Measurements from ENCODE around the gene ENKD1.
A peak's percentile ranks its signal among the peaks of the same experiment; 100 is the strongest.

Gene ENKD1, protein sequence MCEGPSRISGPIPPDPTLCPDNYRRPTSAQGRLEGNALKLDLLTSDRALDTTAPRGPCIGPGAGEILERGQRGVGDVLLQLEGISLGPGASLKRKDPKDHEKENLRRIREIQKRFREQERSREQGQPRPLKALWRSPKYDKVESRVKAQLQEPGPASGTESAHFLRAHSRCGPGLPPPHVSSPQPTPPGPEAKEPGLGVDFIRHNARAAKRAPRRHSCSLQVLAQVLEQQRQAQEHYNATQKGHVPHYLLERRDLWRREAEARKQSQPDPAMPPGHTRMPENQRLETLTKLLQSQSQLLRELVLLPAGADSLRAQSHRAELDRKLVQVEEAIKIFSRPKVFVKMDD

DNA sequence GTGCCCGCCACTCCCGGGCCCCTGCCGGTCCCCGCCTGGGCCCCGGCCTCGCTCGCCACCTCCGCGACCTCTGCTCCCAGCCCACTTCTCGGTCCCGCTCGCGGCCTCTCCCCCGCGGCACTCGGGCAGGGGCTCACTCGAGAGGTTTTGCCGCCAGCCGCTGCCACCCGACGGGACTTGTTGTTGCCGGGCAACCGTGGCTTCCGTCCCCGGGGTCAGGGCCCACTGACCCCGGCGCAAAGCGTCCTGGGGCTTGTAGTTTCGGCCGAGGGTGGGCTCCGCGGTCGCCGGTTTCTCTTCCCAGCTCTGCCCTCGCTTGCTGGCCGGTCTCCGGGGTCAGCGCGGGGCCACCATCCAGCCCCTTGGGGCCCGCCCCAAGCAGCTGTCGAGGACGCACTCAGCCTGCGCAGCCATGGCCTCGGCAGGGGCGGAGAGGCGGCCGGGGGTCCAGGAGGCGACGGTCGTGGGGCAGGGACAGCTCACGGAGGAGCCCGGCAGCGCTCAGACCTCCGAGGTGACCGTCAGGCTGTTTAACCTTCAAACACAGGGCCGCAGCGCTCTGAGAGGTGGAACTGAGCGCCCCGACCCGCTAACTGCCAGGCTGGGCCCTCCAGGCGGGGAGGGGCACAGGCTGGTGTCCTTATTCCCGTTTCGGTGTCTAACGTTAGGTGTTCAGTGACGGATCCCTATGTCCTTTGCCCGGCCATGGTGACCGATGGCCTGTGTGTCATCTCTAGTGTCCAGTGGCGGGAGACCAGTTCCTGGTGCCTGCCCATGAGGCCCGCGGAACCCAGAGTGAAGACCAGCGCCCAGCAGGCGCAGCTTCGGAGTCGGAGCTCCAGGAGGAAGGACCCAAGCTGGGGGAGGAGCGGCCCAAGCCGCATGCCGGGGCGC is at the start of gene ENKD1, which contains the start of gene C16orf86:
TSS of gene ENKD1 (minus strand) at position 192 of the 894 bp plus-strand sequence. CDS start 308 bp downstream, outside the sequence.
TSS of gene C16orf86 (plus strand) at position 256 of the 894 bp plus-strand sequence. CDS start at position 413, 157 bp downstream.
- H3K9ac ChIP-seq = peak within 1 kb of the TSS; percentile 87 to 98 (median 91)
- peak within 1 kb of the TSS; percentile 86 to 98 (median 94) for H3K27ac ChIP-seq

DNA sequence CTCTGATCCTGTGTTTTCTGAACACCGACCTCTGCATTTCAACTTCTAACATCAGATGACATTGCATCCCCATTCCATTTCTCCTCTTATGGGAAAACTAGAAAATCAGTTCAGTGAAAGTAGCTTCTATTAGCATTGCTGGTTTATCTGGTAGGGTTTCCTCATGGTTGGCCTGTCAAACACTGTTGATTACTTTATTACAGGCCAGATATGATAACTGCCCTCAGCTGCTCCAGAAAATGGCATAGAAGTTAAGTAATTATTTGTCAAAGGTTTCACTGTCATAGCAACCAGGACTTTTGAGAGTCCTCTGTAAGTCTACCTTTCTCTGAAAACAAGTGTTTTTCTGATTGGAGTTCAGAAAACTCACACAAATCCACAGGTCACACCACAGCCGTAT is 49.5 kb upstream of the ENKD1 start:
- peak overlapping the region in 3 of 11 experiments; percentile 1 to 86 (median 5); a peak in 4 of 22 replicates for H3K4me2 ChIP-seq
- peaks cover 6 to 42% (median 18%) of the 10 kb centered on the region in 11 experiments; a peak in 18 of 22 replicates for H3K36me3 ChIP-seq
- peaks cover 0 to 64% (median 30%) of the 10 kb centered on the region in 11 experiments; a peak in 16 of 22 replicates for H4K20me1 ChIP-seq
- no peak overlapping the region for H3K9ac ChIP-seq
- no peak overlapping the region for H3K4me3 ChIP-seq
- H3K9me3 ChIP-seq (replicated peaks in 1 of 11) = no peaks in the 10 kb centered on the region
- H3K27me3 ChIP-seq = no peaks in the 10 kb centered on the region
- H3K27ac ChIP-seq = no peak overlapping the region
- H3K4me1 ChIP-seq = peaks cover 42 to 62% (median 48%) of the 10 kb centered on the region in 10 experiments
- no peak for TF ChIP-seq Cebpa-rat (IDR thresholded peaks at IDR 0.05)

More for the DNA sequence above, at the start of gene ENKD1, which contains the start of gene C16orf86:
- peaks cover 0 to 23% (median 8%) of the 10 kb centered on the region in 11 experiments; a peak in 10 of 22 replicates for H4K20me1 ChIP-seq
- no peaks in the 10 kb centered on the region for H3K9me3 ChIP-seq (replicated peaks in 1 of 11)
- H3K4me2 ChIP-seq = peak within 1 kb of the TSS; percentile 88 to 99 (median 95)
- peaks cover 6 to 22% (median 14%) of the 10 kb centered on the region in 11 experiments; a peak in 13 of 22 replicates for H3K36me3 ChIP-seq
- no peak for TF ChIP-seq Cebpa-rat (IDR thresholded peaks at IDR 0.05)
- H3K27me3 ChIP-seq = no peaks in the 10 kb centered on the region
- H3K4me3 ChIP-seq = peak within 1 kb of the TSS; percentile 66 to 82 (median 76)
- peaks cover 38 to 63% (median 46%) of the 10 kb centered on the region in 10 experiments for H3K4me1 ChIP-seq

DNA sequence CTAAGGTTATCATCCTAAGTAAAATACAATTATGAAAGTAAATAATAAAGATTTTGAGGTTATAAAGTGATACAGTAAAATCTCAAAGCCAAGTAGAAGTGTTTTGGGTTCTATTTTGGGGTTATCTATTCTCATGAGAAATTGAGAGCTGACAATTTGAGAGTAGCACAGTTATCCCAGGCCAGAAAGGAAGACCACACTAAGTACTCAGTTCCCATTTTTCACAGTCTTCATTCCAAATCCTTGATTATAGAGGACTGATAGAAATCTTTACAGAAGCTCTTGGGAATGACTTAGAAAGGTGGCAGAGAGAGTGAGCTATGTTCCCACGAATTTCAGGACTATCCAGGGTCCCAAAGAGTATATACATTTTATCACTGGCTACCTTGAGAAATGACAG is 48.0 kb upstream of the ENKD1 start:
- H3K9me3 ChIP-seq (replicated peaks in 1 of 11) = no peaks in the 10 kb centered on the region
- peaks cover 29 to 50% (median 34%) of the 10 kb centered on the region in 10 experiments for H3K4me1 ChIP-seq
- H3K4me2 ChIP-seq = peak overlapping the region in 10 of 11 experiments; percentile 20 to 54 (median 42); a peak in 16 of 22 replicates
- peaks cover 0 to 80% (median 41%) of the 10 kb centered on the region in 11 experiments; a peak in 17 of 22 replicates for H4K20me1 ChIP-seq
- 0 out of 22 replicates have a peak overlapping the region, but pooled peaks of 1 of the 11 experiments have one; percentile 3 for H3K9ac ChIP-seq
- no peak for TF ChIP-seq Cebpa-rat (IDR thresholded peaks at IDR 0.05)
- no peak overlapping the region for H3K4me3 ChIP-seq
- H3K27me3 ChIP-seq = no peaks in the 10 kb centered on the region
- H3K27ac ChIP-seq = no peak overlapping the region
- H3K36me3 ChIP-seq = peaks cover 6 to 51% (median 20%) of the 10 kb centered on the region in 11 experiments; a peak in 18 of 22 replicates

DNA sequence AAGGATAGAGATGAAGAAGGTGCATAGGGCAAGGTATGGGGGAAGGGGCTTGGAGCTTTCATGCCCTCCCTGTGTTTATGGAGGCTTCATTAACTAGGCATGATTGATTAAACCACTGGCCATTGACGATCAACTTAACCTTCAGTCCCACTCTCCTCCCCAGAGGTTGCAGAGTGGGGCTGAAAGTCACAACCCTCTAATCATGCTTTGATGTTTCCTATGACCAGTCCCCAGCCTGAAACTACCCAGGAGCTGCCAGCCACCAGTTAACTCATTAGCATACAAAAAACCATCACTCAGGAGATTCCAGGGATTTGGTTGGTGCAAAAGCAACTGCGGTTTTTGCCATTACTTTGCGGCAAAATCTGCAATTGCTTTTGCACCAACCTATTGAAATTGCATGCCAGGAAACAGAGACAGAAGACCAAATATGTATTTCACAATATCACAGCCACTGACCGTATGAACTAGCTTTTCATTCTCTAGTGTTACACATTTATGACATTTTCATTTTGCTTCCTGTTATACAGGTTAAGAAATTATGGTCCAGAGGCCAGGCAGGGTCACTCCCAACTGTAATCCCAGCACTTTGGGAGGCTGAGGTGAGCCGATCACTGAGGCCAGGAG is 47.2 kb upstream of the ENKD1 start:
- Histone ChIP-seq H3K4me2 (peak overlapping the region in 9 of 11 experiments; percentile 21 to 54 (median 43); a peak in 9 of 22 replicates), H4K20me1 (peaks cover 0 to 87% (median 46%) of the 10 kb centered on the region in 11 experiments; a peak in 17 of 22 replicates), H3K36me3 (peaks cover 6 to 57% (median 21%) of the 10 kb centered on the region in 11 experiments; a peak in 19 of 22 replicates), H3K9ac (no peak overlapping the region), H3K4me3 (no peak overlapping the region), H3K9me3 (replicated peaks in 1 of 11) (no peaks in the 10 kb centered on the region), H3K27me3 (no peaks in the 10 kb centered on the region), H3K4me1 (peaks cover 29 to 49% (median 34%) of the 10 kb centered on the region in 10 experiments), H3K27ac (no peak overlapping the region)
- peak in 1 of 11 experiments; percentile 56; a peak in 1 of 22 replicates for TF ChIP-seq Cebpa-rat (IDR thresholded peaks at IDR 0.05)

DNA sequence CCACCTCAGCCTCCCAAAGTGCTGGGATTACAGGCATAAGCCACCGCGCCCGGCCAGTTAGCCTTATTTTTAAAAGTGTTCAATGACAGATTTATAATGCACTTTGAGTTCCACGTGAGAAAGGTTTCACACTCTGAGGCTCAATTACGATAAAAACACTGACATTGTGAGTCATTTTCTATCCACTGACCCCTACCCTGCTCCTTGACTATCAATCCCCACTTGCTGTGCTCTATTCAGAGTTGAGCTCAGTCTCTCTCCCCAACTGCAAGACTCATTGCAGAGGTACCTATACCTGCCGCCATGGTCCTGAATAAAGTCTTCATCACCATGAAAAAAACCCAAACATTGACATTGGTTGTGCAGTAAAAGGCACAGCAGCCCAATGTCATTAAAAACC is 44.1 kb upstream of the ENKD1 start:
- H3K27me3 ChIP-seq = no peaks in the 10 kb centered on the region
- H3K9me3 ChIP-seq (replicated peaks in 1 of 11) = peaks cover 0 to 4% (median 0%) of the 10 kb centered on the region in 11 experiments; a peak in 1 of 22 replicates
- no peak overlapping the region for H3K9ac ChIP-seq
- H3K4me1 ChIP-seq = peaks cover 10 to 21% (median 17%) of the 10 kb centered on the region in 10 experiments
- TF ChIP-seq Cebpa-rat (IDR thresholded peaks at IDR 0.05) = no peak
- H3K4me2 ChIP-seq = no peak overlapping the region
- peaks cover 0 to 78% (median 40%) of the 10 kb centered on the region in 11 experiments; a peak in 17 of 22 replicates for H4K20me1 ChIP-seq
- no peak overlapping the region for H3K4me3 ChIP-seq
- H3K36me3 ChIP-seq = peaks cover 6 to 56% (median 24%) of the 10 kb centered on the region in 11 experiments; a peak in 19 of 22 replicates
- no peak overlapping the region for H3K27ac ChIP-seq

DNA sequence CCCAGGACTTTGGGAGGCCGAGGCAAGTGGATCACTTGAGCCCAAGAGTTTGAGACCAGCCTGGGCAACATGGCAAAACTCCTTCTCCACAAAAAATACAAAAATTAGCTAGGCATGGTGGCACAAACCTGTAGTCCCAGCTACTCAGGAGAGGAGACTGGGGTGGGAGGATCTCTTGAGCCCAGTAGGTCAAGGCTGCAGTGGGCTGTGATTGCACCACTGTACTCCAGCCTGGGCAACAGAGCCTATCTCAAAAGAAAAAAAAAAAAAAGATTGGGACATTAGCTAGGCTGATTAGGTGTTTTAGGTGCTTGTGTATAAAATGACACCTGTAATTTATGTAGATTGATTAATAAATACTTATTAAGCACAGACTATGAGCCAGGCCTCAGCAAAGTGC is 42.5 kb upstream of the ENKD1 start:
- Histone ChIP-seq H3K27me3 (no peaks in the 10 kb centered on the region), H3K4me2 (no peak overlapping the region), H3K4me1 (peaks cover 0 to 8% (median 5%) of the 10 kb centered on the region in 10 experiments; a peak in 17 of 20 replicates), H3K27ac (no peak overlapping the region), H4K20me1 (peaks cover 0 to 79% (median 39%) of the 10 kb centered on the region in 11 experiments; a peak in 17 of 22 replicates), H3K9ac (no peak overlapping the region), H3K9me3 (replicated peaks in 1 of 11) (peaks cover 0 to 4% (median 0%) of the 10 kb centered on the region in 11 experiments; a peak in 1 of 22 replicates), H3K36me3 (peaks cover 5 to 59% (median 24%) of the 10 kb centered on the region in 11 experiments; a peak in 19 of 22 replicates), H3K4me3 (no peak overlapping the region)
- TF ChIP-seq Cebpa-rat (IDR thresholded peaks at IDR 0.05) = no peak

DNA sequence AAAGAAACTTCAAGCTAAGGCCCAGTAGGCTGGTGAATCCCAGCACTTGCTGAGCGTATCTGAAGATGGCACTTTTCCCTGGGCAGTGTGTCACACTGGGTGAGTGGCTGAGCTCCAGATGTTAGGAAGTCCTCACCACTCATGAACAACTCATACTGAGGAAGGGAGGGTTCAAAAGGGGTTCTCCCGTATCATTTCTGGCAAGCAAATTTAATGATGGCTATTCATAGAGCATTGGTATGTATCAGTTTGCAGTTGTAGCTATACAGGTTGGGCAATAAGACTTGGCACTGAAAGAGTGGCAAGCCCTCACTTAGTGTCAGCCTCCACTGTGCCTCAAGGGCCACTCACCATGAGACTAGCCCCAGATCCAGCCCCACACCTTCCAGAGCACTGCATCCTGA is 41.8 kb upstream of the ENKD1 start:
- Histone ChIP-seq H4K20me1 (peaks cover 0 to 79% (median 35%) of the 10 kb centered on the region in 11 experiments; a peak in 16 of 22 replicates), H3K4me3 (no peak overlapping the region), H3K27ac (no peak overlapping the region), H3K27me3 (no peaks in the 10 kb centered on the region), H3K36me3 (peaks cover 0 to 53% (median 20%) of the 10 kb centered on the region in 11 experiments; a peak in 17 of 22 replicates), H3K9ac (no peak overlapping the region), H3K9me3 (replicated peaks in 1 of 11) (peaks cover 0 to 4% (median 0%) of the 10 kb centered on the region in 11 experiments; a peak in 1 of 22 replicates), H3K4me1 (peaks cover 0 to 4% (median 0%) of the 10 kb centered on the region in 10 experiments; a peak in 3 of 20 replicates), H3K4me2 (no peak overlapping the region)
- TF ChIP-seq Cebpa-rat (IDR thresholded peaks at IDR 0.05) = no peak
